Stimulated activated CD4-positive, alpha-beta T cell treated with anti-CD3 and anti-CD28 coated beads, Interleukin-2, amount 100 ng/mL, for 4 hours (primary cell): ENCODE data around the gene FBXO45.
A peak's percentile ranks its signal among the peaks of the same experiment; 100 is the strongest.
"Not testable (repeated sequence)": the region's sequence is repeated elsewhere in the genome, so short reads cannot be mapped to it uniquely, and the experiment has no call there.

ENCODE experiments used
- DNase-seq: peaks from one replicate; pipeline ENCODE4 v3.0.0-alpha.2; 2020; ENCODE audit warnings: low read depth

FBXO45 gene, protein sequence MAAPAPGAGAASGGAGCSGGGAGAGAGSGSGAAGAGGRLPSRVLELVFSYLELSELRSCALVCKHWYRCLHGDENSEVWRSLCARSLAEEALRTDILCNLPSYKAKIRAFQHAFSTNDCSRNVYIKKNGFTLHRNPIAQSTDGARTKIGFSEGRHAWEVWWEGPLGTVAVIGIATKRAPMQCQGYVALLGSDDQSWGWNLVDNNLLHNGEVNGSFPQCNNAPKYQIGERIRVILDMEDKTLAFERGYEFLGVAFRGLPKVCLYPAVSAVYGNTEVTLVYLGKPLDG

DNA sequence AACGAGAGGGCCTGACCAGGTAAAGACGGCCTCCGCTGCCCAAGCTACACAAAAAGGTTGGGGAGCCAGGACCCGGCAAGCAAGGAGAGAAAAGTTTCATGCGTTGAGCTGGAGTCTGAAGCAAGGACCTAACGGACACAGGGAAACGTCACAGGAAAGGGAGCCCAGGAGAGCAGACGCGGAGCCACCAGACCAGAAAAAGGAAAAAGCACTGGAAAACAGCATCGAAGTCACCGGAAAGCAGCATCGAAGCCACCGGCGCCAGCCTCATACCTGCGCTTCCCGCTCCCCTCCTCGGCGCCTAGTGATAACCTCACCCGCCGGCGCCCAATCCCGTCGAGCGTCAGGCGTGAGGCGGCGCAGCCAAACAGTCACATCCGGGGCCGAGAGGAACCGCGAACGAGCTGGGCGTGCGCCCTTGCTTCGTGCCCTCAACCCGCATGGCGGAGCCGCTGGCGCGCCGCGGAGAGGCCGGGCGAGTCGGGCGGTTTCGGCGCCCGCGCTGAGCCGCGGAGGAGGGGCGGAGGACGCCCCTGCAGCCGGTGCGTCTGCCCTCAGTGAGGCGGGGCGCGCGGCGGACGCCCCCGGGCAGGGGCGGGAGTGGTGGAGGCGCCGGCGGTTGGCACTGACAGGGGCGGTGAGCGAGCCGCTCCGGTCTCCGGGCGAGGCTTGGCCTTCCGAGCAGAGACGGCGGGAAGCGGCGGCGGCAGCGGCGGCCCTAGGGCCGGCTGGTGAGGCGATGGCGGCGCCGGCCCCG is at the start of gene FBXO45, which contains the start of gene WDR53:
FBXO45 (plus strand) TSS at position 415 of the 757 bp plus-strand sequence; CDS start at position 740, 325 bp downstream.
WDR53 (minus strand) TSS at position 309 of the 757 bp plus-strand sequence. CDS start 7,079 bp downstream, outside the sequence.
- peak; percentile 94 for DNase-seq

DNA sequence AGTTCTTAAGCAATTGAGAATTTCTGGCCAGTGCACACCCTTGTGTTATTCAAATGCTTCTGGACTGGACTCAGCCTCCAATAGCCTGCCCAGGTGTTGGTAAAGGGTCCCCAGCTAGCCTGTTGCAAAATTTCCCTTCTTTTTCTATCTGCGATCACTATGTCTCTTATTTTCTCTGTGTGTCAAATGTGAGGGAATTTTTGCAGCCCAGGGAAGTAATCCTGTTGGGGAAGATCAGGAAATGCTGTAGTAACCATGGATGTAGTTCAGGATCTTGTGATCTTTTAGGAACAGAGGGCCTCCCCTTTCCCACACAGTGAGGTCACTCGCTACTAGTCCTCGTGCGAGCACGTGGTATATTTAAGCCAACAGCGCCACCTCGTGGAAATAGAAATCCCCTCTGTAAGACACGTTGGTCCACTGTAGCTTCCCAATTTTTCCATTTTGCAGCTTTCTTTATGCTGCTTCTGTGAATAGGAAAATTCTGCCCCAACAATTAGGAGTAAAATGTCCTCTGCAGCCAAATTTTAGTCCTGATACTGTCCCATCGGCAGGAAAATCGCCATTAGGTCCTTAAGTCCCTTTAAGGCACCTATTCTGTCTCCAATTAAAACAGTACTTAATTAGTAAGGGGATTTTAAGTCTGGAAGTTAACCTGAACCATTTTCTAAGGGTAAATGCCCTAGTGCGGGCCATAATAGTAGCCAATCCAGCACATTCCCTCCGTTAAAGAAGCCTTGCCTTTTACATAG is 49.3 kb upstream of the FBXO45 start:
- no peak for DNase-seq

DNA sequence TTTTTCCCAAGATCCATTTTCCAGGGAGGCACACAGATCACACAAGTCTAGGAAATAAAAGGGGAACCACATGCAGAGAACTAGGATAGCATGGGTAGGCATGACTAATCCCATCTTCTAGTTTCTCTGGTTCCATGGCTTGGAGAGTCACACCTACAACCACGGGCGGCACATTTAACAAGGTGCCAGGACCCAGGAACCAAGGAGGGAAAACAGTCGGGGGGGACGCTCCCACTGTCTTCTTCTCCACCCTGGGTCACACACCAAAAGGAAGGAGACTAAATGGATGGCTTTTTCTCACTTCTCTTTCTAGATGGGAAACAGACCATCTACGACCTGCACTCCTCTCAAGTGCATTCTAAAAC is 48.8 kb upstream of the FBXO45 start:
- no peak for DNase-seq

DNA sequence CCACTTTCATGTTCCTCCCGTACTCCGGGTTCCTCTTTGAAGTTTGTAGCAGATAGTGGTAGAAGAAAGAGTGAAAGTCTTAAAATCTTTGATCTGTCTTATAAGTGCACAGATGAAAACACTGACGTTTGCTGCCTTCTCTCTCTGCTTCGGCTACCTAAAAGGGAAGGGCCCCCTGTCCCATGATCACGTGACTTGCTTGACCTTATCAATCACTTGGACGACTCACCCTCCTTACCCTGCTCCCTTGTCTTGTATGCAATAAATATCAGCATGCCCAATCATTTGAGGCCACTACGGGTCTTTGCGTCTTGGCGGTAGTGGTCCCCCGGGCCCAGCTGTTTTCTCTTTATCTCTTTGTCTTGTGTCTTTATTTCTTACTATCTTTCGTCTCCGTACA is 47.2 kb upstream of the FBXO45 start:
- not testable (repeated sequence) for DNase-seq

DNA sequence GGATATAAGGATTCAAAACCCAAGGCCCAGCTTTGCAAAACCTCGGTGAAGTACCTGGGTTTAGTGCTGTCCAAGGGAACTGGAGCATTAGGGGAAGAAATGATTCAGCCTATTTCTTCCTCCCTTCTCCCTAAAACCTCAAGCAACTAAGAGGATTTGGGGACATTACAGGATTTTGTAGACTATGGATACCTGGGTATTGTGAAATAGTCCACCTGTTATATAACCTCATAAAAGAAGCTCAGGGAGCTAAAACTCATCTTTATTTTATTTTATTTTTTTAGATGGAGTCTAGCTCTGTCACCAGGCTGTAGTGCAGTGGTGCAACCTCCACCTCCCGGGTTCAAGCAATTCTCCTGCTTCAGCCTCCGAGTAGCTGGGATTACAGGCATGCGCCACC is 44.6 kb upstream of the FBXO45 start:
- no peak for DNase-seq

DNA sequence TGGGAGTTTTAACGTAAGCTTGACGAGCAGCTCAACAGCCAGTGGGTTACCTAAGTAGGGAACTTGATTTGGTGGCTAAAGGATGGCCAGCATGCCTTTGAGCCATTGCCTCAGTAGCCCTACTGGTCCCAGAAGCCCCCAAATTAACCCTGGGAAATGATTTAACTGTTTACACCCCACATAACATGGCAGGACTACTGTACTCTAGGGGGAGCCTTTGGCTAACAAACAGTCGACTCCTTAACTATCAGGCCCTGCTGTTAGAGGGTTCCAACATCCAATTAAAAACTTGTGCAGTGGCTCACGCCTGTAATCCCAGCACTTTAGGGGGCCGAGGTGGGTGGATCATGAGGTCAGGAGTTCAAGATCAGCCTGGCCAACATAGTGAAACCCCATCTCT is 43.9 kb upstream of the FBXO45 start:
- DNase-seq, result no peak

DNA sequence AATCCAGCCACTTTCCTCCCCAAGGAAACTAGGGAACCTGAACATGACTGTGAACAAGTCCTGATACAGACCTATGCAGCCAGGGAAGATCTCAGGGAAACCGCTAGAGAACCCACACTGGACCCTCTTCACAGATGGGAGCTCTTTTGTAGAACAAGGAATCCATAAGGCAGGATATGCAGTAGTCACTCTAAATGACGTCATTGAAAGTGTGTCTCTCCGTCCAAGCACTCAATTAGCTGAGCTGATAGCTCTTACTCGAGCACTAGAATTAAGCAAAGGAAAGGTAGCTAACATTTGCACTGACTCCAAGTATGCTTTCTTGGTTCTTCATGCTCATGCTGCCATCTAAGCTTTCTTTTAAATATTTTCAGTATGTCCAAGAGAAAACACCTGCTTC is 43.3 kb upstream of the FBXO45 start:
- DNase-seq, result no peak

DNA sequence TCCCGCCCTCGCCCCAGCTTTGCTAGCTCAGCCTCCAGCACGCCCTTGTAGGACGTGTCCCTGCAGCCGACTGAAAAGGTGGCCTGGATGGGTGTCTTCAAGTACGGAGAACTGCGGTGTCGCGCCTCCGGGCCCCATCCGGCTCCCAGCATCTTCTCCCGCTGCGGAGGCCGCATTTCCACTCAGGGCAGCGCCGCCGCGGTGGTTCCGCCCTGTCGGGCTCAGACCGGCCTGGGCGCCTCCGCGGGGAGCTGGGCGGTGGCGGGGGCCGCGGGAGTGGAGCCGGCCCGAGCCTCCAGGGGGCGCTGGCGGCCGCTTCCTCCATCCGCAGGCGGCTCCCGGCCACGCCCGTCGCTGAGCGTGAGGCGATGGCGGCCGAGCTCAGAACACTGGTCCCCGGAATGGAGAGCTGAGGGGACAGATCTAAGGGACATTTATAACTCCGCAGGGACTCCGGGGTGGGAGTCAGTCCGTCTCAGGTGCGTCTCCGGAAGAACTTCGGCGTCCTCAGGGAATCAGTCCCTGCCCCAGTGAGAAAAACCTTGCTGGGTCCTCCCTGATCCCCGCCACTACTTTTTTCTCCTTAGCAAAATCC is 39.7 kb upstream of the FBXO45 start:
- DNase-seq, result peak; percentile 63

DNA sequence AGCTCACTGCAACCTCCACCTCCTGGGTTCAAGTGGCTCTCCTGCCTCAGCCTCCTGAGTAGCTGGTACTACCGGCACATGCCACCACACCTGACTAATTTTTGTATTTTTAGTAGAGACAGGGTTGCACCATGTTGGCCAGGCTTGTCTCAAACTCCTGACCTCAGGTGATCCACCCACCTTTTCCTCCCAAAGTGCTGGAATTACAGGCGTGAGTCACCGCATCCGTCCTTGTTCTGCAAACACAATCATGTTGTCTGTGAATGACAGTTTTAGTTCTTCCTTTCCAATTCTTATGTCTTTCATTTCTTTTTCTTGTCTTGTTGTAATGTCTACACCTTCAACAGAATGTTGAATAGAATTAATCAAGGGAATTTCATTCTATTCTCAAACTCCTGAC is 37.0 kb upstream of the FBXO45 start:
- no peak for DNase-seq

DNA sequence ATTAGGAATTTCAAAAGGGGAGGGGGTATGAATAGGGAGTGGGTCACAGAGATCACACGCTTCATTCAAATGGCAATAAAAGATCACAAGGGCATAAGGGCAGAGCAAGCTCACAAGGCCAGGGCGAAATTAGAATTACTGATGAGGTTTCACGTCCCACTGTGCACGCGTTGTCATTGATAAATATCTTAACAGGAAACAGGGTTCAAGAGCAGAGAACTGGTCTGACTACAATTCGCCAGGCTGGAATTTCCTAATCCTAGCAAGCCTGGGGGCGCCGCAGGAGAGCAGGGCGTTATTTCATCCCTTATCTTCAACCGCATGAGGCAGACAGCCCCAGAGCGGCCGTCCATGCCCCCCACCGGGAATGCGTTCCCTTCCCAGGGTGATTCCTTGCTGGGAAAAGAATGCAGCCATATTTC is 35.2 kb upstream of the FBXO45 start:
- no peak for DNase-seq

DNA sequence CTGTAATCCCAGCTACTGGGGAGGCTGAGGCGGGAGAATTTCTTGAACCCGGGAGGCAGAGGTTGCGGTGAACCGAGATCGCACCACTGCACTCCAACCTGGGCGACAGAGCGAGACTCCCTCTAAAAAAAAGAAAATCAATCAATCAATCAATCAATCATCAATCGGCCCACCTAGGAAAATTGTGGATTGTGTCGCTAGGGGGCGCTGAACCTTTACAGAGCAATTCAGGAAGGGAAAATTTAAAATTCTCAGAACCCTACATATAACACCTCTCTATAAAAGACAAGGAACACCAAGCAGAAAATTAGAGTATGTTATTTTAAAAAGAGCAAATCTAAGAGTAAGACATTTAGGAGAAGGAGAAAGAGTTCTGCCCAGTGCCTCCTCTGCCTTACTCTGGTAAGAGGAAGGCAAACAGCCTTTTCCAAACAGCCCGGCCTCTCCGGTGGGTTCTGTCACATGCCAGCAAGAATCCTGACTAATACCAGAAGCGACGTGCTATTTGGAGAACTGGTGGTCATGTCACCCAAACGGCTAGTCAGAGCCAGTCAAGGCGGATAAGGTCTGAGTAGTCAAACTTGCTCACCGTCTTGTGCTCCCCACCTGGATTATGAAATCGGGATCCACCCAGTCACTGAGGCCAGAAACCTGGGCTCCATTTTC is 31.0 kb upstream of the FBXO45 start:
- DNase-seq, result peak; percentile 44

DNA sequence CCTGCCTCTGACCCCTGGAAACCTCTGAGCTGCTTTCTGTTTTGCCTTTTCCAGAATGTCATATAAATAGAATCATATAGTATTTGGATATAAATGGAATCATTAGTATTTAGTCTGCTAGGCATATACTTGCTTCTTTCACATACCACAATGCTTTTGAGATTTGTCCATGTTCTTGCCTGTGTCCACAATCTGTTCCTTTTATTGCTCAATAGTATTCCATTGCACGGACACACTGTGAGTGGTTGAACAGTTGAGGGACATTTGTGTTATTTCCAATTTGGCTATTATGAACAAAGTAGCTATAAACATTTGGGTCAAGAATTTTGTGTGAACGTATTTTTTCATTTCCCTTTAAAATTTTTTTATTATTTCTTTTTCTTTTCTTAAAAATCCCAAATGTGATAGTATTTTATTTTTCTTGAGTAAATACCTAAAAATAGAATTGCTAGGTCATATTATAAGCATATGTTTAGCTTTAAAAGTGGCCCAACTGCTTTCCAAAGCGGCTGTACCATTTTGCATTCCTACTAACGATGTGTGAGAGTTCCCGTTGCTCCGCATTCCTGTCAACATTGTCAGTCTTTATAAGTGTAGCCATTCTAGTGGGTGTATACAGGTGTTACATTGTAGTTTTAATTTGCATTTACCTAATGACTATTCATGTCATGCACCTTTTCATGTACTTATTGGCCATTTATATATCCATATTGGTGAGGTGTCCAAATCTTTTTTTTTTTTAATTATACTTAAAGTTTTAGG is 26.6 kb upstream of the FBXO45 start:
- DNase-seq, result no peak

DNA sequence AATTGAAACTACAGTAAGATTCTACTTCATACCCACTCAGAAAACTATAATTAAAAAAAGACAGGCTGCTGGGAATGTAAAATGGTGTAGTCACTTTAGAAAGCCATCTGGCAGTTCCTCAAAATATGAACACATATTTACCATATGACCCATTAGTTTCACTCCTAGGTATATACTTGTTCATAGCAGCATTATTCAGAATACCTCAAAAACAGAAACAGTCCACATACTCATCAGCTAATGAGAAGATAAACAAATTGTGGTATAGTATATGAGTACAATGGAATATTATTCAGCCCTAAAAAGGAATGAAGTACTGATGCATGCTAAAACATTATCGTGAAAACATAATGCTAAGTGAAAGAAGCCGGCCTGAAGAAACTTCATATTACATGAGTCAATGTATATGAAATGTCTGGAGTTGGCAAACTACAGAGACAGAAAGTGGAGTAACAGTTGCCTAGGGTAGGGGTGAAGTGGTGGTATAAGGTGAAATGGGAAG is 23.9 kb upstream of the FBXO45 start:
- no peak for DNase-seq

DNA sequence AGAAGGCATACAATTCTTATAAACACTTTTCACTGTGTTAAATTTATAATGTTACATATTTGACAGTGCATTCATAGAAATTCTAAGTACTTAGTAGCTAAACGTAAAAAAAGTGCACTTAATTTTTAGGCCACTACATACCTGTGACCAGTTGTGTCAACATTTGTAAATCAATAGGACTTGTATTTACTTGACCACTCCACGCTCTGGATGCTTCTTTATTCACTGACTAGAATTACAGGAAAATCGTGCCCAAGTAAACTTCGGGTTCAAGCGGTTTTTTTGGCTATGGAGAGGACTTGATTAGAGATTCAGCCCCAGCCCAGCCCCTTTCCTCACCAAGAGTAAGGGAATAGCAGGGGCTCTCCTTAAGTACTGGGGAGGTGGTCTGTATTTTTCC is 21.9 kb upstream of the FBXO45 start:
- DNase-seq, result no peak

DNA sequence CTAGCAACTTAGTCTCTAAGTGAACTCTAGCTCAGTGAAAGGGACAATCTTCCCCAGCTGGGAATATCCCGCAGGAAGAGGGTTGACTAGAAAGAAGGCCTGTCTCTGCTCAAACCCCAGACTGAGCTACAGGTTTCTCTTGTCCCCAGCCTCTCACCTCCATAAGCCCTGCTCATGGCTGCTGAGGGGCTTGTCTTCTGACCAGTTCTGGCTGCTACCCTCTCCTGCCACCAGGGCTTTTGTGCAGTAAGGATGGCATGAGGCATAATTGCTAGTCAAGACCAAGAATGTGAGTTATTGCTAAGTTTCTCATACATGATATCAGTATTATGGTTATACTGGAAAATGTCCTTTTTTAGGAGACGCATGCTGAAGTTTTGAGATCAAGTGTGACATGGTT is 21.4 kb upstream of the FBXO45 start:
- no peak for DNase-seq

DNA sequence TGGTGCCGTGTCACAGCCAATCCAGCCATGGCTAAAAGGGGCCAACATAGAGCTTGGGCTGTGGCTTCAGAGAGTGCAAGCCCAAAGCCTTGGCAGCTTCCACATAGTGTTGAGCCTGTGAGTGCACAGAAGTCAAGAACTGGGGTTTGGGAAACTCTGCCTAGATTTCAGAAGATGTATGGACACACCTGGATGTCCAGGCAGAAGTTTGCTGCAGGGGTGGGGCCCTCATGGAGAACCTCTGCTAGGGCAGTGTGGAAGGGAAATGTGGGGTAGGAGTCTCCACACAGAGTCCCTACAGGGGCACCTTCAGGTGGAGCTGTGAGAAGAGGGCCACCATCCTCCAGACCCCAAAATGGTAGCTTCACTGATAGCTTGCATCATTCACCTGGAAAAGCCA is 19.1 kb upstream of the FBXO45 start:
- not testable (repeated sequence) for DNase-seq

DNA sequence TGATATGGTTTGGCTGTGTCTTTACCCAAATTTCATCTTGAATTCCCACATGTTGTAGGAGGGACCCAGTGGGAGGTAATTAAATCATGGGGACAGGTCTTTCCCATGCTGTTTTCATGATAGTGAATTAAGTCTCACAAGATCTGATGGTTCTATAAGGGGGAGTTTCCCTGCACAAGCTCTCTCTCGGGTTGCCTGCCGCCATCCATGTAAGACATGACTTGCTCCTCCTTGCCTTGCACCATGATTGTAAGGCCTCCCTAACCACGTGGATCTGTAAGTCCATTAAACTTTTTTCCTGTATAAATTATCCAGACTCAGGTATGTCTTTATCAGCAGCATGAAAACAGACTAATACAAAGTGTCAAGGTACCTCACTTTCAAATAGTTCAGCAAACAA is 18.3 kb upstream of the FBXO45 start:
- DNase-seq, result not testable (repeated sequence)

DNA sequence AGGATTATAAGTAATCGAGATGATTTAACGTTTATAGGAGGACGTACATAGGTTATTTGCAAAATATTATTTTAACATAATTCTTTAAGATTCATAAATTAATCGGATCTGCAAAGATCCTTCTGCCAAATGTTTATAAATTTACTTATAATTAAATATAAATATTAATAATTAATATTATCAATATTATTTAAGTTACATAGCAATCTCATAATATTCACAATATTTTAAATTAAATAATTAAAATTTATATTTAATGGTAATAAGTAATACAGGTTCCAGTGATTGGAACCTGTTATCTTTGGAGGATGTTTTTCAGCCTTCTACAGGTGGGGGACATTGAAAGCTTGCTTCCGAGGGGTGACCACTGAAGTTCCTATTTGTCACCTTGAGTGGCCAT is 16.2 kb upstream of the FBXO45 start:
- no peak for DNase-seq

DNA sequence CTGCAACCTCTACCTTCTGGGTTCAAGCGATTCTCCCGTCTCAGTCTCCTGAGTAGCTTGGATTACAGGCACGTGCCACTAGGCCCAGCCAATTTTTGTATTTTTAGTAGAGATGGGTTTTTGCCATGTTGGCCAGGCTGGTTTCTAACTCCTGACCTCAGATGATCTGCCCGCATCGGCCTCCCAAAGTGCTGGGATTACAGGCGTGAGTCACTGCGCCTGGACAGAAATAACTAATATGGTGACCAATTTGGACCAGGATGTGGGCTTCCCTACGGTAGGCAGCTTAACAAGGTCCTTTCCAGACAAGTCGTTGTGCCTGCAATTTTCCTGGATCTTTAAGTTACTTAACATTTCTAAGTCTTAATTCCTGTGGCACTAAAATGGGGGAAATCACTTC is 14.9 kb upstream of the FBXO45 start:
- no peak for DNase-seq

DNA sequence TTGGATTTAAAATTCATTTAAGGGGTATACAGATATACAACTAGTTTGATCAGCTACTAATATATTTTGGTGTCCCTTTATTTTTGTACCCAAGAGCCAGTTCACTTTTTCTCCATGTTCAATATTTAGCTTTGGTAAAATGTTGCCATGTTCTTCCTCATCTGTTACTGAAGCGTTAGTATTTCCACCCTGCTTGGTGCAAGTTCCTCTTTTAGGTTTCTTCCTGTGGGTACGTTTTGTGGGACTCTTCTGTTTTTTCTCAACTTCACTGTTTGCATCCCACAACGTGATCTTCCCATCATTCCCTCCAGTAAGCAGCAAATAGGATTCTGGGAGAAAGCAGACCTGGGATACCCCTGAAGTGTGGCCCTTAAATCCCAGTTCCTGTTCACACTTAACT is 14.3 kb upstream of the FBXO45 start:
- DNase-seq, result no peak

DNA sequence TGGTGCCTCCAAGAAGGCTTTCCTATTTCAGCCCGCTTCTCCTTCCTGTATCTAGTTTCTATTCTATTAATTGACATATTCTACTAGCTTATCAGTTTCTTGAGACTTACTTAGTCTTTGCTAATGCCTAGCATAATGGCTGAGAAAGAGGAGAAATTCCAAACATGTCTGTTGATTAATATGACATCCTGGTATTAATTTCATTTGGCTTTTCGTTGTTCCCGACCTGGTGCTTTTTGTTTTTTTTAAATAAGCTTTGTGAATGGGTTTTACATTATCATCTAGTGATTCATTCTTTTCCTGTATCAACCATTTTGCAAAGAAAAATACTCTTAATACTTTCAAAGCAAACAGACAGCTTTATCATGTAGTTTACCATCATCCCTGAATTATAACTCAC is 13.2 kb upstream of the FBXO45 start:
- no peak for DNase-seq
